GM18907 (cell line): Measurements from ENCODE around the gene PMM2.
A peak's percentile ranks its signal among the peaks of the same experiment; 100 is the strongest.
"Not testable (repeated sequence)": the region's sequence is repeated elsewhere in the genome, so short reads cannot be mapped to it uniquely, and the experiment has no call there.

ENCODE experiments used
- ATAC-seq: cut with Tn5 transposase; IDR thresholded peaks from one replicate; pipeline ENCODE4 v1.9.1; 2021; ENCODE audit warnings: mild to moderate bottlenecking, moderate library complexity; ENCODE audit not compliant: unreplicated experiment

Gene PMM2

DNA sequence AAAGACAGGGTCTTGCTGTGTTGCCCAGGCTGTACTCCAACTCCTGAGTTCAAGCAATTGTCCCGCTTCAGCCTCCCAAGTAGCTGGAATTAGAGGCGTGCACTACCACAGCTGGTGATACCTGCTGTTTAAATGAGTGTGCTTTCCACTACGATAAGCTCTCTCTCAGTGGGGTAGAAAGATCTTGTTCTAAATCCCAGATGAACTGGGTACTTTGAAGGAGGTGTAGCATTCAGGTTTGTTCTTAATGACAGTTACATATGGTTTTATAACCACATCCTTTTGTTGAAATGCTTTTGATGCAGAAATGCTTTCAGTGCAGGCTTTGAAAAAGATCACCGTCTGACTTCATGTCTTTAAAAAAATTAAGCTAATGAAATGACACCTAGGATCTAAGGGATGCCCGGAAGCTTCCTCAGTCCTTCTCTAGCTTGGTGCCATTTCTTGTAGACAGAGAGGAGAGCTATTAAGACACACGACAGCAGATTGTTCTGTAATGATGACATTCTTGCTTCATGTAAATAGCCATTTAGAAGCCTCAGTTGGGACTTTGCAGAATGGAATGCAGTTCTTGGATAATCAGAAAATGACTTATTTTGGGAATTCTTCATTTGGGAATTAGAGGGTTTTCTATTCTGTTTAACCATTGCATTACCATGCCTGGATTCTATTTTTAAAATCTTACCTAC lies 19.5 kb downstream of the PMM2 start:
- ATAC-seq, result no peak

DNA sequence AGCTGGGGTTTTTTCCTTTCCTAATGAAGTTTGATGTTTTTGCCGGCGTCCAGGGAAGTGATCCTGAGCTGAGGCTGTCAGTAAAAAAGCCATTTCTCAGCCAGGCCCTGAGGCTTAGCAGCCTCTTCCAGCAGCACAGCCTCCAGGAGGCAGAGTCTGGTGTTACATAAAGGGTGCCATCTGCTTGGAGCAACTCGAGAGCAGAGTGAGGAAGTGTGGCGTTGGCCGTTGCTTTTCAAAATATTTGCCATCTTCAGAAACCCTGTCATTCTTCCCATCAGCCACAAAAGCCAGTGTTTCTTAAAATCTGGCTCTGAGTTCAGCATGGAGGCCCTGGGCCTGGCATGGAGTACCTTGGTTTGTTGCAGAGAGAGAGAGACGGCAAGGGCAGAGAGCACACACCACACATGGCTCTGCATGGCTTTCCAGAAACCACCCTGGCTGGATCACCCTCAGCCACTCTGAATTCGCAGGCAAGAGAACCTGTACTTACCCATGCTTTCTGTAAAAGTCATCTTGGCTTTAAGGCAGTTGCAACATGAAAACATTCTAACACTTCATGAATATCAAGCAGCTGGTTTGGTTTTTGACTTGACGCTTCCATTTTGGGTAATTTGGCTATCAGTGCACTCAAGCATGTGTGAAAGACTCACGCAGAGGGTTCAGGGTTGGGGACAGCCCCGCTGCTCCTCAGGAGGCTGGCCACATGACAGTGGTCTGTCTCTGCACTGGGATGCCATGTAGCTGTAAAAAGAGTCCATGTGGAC lies 21.0 kb downstream of the PMM2 start:
- peak; percentile 81 for ATAC-seq

DNA sequence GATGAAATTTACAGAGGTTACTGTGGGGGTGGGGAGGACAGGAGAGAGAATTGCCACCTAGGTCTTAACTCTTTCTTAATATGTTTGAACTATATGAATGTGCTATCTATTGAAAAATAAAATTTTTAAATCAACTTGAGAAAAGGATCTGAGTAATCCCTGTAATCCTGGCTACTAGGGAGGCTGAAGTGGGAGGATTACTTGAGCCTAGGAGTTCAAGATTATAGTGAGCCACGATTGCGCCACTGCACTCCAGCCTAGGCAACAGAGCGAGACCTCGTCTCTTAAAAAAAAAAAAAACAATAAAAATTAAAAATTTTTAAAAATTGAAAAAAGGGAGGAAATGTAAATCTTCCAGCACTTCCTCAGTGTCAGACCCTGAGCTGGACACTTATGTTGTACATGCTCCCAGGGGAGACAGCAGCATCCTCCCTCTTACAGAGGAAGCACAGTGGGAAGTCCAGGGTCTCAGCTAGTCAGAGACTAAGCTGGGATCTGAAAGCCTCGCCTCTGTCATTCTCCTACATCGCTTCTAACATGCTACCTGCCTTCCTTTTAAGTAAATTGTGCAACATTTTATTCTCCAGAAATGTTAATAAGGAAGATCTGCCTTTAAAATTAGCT lies 21.9 kb downstream of the PMM2 start:
- no peak for ATAC-seq

DNA sequence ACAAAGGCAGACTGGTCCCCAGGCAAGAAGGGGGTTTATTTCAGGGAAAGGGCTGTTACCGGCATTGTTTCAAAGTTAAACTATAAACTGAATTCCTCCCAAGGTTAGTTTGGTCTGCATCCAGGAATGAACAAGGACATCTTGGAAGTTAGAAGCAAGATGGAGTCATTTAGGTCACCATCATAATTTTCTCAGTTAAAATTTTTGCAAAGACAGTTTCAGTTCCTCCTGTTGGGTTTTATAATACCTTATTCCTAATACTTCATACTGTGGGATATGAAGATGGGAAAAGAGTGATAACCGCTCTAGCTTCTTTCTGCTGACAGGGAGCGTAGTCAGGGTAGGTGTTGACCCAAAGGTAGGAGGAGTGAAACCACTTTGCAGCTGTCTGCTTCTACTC lies 24.8 kb downstream of the PMM2 start:
- ATAC-seq, result no peak

DNA sequence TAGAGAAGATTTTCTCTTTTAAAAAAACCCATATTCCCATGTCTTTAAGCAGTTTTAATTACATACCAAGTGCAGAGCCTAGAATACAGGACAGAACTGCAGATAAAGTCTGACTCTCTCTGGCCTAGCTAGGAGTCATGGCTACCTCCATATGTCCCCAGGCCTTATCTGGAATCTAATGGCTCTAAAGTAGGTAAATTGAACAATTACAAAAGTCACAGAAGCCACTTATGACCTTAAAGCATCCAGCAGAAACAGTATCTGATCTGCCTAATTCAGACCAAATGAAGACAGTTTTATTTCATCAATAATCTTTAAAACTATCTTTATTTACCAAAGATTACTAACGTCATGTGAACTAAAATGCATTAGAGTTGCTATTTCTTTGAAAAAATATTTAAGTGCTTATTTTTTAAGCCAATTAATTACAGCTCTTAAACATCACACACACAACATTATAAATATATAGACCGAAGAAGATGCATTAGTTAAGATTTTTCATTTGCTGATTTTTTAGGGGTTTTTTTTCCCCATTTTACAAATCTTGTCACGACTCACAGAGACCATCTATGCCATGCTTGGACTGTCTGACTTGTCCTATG lies 28.7 kb downstream of the PMM2 start:
- ATAC-seq, result no peak

DNA sequence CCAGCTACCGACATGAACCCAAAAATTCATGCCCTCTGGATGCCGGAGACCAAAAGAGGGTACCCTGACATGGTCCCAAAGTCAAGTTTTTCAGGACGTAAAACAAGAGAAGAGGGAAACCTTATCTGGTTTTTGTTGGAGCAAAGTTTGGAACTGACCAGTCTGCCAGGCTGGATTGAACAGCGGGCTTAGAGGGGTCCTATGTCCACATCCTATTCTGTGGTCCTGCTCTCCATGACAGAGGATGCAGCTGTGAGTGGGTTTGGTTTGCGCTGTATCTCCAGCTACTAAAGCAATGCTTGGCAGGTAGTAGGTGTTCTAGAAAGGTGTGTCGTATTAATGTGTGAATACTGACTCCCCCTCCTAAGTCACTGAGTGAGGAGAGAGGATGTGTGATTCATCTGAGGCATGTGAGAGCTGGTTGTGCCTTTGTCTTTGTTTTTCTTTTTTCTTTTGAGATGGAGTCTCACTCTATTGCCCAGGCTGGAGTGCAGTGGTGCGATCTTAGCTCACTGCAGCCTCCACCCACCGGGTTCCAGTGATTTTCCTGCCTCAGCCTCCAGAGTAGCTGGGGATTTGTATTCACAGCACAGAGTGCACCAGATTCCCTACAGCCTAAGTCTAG lies 31.0 kb downstream of the PMM2 start:
- no peak for ATAC-seq

DNA sequence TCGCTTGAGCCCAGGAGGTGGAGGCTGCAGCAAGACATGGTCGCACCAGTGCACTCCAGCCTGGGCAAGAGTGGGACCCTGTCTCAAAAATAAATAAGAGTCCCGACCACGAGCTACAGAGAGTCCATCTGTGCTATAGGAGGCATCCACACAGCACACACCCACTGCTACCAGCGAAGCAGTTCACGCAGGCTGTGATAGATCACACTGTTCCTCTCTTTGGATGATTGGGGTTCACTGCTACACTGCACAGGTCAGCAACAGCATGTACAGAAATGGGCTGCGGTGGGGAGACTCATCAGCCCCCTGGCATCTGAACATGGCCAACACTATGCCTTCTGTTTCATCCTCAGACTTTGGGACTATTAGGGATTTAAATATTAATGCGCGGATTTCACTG lies 33.8 kb downstream of the PMM2 start:
- no peak for ATAC-seq

DNA sequence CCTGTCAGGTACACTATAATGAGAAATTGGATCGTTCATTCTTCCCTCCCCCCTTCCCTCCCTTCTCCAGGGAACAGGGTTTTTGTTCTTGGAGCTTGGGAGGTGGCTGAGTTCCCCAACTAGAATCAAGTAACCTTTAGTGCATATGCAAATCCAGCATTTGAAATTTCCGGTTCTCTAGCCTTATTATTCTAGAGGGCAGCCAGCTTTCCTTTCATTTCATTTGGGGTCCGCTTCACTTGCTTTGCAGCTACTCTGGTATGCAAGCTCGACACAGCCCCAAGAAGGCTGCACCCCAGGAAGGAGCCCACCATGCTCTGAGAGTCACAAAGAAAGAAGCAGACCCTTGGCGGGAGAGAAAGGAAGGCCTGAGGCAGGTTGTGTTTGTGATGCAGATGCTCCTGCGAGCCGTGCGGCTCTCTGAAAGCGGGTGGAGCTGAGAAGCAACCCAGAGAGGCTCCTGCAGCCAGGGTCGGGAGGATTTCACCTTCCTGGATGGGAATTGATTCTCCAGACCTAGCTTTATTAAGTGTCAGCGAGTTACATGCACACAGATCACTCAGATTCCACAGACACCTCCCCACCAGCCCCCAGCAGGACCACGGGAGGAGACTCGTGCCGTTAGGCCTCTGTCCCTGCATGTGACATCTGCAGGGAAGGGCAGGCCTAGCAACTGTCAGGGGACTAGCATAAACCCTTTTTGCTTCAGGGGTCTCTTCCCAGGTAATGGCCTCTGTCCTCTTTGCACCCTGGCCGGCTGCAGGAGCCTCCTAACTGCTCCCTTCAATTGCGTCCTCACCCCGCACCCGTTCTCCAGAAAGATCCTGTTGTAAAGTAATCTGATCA lies 34.5 kb downstream of the PMM2 start:
- no peak for ATAC-seq

DNA sequence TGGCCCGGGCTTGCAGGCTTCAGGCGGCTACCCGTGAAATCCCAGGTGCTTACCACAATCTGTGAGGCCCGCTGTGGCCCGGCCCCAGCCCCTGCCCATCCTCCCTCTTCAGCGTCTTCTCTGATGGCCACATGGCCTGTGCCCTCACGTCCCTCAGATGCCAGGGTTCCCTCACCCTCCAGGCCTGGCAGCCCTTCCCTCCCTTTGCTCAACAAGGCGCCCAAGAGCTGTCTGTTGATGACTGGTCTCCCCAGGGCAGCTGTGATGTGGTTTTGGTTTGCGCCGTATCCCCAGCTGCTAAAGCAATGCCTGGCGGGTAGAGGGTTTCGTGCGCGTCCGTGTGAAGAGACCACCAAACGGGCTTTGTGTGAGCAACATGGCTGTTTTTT lies 35.1 kb downstream of the PMM2 start:
- no peak for ATAC-seq

DNA sequence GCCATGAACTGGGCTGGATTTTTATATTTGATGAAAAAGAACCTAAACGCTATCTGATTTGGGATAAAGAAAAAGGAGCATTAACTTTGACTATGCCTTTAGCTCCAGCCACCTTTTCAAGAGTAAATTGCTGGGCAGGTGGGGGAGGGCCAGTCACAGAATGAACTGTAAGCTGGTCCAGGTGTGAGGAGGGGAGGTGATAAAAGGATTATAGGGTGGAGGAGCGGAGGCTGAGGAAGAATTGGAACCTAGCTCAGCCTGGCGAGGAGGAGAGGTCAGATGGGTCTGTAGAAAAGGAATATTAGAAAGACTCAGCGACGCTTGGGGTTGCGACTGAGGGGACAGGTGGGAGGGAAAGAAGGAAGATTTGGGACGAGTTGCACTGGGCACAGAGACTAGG lies 39.2 kb downstream of the PMM2 start:
- not testable (repeated sequence) for ATAC-seq

DNA sequence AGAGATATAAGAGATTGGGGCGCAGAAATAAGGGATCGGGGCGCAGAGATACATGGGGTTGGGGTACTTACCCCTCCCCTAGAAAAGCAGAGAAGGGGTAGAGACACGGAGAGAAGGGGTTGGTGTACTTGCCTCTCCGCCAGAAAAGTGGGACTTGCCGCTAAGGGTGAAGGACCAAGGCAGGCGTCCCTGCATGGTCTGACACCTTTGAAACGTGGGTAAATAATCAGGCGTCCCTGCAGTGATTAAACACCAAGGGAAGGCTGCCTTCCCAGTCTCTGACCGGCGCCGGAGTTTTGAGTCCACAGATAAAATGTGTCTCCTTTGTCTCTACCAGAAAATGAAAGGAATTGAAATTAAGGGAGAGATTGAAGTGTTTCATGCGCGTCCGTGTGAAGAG lies 40.0 kb downstream of the PMM2 start:
- ATAC-seq, result not testable (repeated sequence)

DNA sequence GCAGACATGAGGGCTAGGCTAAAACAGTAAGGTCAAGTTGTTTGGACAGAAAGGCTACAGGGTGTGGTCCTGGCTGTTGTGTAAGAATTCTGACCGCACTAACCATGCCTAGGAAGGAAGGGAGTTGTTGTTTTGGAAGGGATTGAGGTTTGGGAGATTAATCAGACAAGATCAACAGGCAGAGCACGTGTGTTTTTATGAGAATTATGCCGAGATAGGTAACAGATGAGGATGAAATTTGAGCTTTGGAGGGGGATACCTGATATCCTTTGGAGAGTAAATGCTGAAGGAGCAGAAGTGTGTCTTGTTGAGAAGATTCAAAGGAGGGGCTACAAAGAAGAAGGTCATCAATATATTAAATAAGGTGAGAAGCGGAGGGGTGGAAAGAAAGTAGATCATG lies 44.4 kb downstream of the PMM2 start:
- not testable (repeated sequence) for ATAC-seq

DNA sequence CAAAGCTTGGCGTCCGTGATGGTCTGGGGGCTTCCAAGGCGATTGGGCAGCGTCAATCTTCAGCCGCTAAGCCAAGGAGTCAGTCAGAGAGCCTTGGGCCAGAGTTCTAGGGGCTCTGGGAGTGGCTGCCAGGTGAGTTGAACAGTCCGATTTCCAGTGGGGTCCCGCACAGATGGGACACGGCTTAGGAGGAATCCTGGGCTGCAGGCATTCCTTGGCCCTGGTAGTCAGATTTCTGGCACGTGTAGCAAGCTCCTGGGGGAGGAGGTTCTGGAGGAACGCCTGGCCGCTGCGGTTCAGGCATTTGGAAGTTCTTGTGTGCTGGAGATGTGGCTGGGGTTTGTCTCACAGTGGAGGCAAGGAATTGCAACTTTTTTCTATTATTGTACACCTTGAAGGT lies 45.7 kb downstream of the PMM2 start:
- ATAC-seq, result not testable (repeated sequence)

DNA sequence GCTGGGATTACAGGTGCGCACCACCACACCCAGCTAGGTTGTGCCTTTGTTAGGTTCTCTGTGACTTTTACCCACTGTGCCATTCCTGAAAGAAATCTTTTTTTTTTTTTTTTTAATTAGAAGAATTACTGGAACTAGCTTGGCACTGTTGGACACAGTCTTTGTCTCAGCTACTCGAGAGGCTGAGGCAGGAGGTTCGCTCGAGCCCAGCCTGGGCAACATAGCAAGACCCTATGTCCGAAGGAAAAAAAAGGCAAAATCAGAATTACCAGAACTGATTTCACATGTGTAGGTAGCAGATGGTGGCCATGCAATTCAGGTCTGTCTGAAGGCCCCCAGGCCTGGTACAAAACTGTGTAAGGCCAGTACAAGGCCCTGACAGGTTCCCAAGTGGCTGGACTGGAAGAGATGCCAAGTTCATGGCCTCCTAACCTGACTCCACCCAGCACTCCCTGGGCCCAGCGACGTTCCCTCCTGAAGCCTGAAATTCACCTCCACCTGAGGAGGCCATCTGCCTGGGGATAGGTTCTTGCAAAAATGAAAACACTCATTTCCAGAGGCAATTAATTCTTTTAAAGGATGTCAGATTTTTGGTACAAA lies 48.2 kb downstream of the PMM2 start:
- ATAC-seq, result no peak

DNA sequence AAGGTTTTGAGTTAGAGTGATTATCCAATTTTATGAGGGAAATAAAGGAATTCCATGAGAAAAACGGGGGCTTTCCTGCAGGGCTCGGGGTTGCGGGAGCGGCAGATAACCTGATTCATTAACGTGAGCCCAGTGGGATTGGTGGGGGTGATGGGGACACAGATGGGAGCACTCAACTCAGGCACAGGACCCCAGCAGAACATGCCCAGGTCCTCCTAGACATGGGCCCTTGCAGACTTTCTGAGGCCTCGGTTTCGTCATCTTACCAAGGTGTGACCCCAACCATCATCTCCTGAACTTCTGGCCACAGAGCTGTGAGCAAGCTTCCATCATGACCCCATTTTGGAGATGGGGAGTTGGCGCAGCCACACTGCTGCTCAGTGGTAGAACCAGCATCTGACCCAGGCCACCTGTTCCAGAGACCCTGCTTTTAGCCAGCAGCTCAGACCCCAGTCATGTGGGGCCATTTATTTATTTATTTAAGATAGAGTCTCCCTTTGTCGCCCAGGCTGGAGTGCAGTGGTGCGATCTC lies 48.8 kb downstream of the PMM2 start:
- no peak for ATAC-seq

DNA sequence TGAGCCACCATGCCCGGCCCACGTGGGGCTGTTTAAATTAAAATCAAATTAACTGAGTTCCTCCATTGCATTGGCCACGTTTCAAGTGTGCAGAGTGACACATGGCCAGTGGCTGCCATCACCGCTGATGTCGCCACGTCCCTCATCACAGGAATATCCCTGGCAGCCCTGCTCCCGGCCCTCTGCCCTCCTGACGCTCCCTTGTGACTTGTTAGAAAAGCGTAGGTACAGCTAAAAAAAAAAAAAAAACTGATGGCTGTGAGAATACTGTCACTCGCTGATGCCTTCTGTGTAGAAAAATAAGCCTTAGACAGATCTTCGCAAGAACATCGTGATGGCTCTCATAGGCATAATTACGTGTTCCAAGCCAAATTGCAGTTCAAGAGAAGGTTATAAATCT lies 49.5 kb downstream of the PMM2 start:
- no peak for ATAC-seq

DNA sequence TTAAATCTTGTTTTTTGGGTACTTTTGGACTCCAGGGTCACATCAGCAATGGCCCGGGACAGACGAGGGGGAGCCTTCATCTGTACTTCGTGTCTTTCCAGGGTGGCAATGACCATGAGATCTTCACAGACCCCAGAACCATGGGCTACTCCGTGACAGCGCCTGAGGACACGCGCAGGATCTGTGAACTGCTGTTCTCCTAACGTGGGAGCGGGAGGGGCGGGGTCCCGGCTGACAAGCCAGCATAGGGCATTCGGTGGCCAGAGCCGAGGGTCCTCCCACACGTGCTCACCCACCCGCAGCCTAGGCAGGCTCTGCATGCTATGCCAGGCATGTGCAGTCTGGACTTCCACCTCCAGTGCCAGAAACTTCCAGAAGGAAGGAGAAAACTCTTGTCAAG lies 50.0 kb downstream of the PMM2 start:
- no peak for ATAC-seq

DNA sequence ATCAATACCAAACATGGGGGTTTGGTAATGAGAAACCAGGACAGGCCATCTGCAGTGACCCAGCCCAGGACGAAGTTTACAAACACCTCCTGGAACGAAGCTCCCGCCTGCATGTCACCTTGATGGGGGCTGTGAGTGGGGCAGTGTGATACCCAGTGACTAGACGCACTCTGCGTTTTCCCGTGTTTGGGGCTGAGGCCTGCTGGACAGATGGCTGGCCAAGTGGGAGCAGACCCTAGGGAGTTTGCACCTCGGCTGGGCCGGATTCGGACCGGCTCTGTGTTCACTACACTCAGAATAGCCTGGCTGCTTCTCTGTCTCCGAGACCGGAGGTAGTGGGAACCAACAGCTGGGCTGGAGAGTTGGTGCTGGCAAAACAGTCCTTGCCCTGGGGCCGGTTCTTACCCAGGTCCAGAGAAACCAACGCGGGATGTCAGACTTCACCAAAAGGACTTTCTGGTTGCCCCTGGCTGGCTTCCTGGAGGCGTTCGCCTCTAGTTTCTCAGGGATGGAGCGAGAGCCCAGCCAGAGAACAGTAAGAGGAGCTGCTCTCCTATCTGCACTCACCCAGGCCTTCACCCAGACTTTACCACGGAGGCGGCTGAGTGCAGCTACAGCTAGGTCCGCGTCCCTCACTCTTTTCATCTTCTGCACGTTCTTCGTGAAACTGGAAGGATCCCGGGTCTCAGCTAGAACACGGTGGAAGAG lies 50.7 kb downstream of the PMM2 start:
- no peak for ATAC-seq

DNA sequence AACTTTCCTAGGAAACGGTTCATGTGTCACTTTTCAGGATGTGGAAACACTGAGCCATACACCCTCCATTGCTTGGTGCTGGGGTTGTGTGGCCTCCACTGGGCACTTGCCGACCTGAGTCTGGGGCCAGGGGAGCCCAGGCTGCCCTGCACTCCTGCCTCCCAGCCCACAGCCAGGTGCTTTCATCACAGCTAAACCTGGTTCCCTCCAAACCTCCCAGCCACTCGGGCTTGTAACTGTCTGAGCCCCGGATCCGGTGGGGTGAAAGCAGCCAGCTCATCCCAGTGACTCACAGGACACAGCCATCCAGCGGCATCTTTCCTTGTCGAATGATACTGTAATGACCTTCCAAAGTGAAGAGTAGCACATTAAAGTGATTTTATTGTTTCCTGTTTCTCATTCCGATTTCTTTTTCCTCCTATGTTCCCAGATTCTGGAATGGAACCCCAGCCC lies 51.3 kb downstream of the PMM2 start:
- no peak for ATAC-seq
